HCT116 (cell line): ENCODE results near the gene ITFG1. TPM values are rescaled to one million over a fixed set of nuclear protein-coding genes. Genes with fewer than 3 reads are reported as not detected.

Experiments used
- ATAC-seq: fragments of 200-7000 bp; cut with Tn5 transposase; 2 replicates; pipeline ENCODE4 v1.9.1; 2020; ENCODE audit warnings: mild to moderate bottlenecking, moderate library complexity
- BruUV-seq: library from RNA; stranded (reverse); fragments of 400-500 nt; replicated peaks from 2 replicates; lab custom pipeline; 2021; lab: Mats Ljungman, UMichigan
- CTCF ChIA-PET: fragments of 300-600 bp; sonication (Branson Sonifier 250); formaldehyde crosslinking; loops from one replicate; lab custom pipeline; 2021; ENCODE audit warnings: antibody characterized with exemption; lab: Charles Lee
- POLR2A ChIA-PET: fragments of 300-600, 350-600 bp; sonication (Branson Sonifier 250); formaldehyde crosslinking; loops from one replicate; lab custom pipeline; 2021; ENCODE audit warnings: antibody characterized with exemption; lab: Charles Lee
- RAD21 ChIA-PET, 2 experiments: fragments of 300-600 bp; sonication (Branson Sonifier 250); formaldehyde crosslinking; loops; one replicate each; lab custom pipeline; 2023; ENCODE audit warnings: low total read pairs in 2 of 2; ENCODE audit not compliant: uncharacterized antibody in 2 of 2, unreplicated experiment in 2 of 2, low non-redundant PET in 1 of 2; lab: Charles Lee
- DNase-seq: peaks from one replicate; pipeline ENCODE4 v3.0.0-alpha.2; 2010; ENCODE audit warnings: low read depth, low spot score
- H2AFZ ChIP-seq: fragments of 200-600 bp; shearing (Covaris generic), sonication (generic); 2 replicates; pipeline ENCODE4 v1.6.1; 2017; ENCODE audit warnings: low read depth, mixed run types, mixed read lengths, antibody characterized with exemption, low read length; ENCODE audit not compliant: poor library complexity, severe bottlenecking
- H3K27ac ChIP-seq: 2 replicates; pipeline ENCODE4 v1.5.1; 2012; ENCODE audit warnings: low read depth, low read length
- H3K27me3 ChIP-seq: fragments of 200-600 bp; sonication (generic); 2 replicates; pipeline ENCODE4 v1.6.1; 2016; ENCODE audit warnings: mixed run types, low read length, mixed read lengths; ENCODE audit not compliant: insufficient read depth
- H3K36me3 ChIP-seq, 2 experiments: fragments of 200-500 bp in 1 of 2; fragments of 200-600 bp in 1 of 2; sonication (Bioruptor generic) in 1 of 2; sonication (generic) in 1 of 2; 2 replicates each; pipeline versions ENCODE4 v1.5.1 to v1.6.1; 2014 to 2016; ENCODE audit warnings: low read length in 2 of 2, inconsistent platforms in 1 of 2, mixed read lengths in 1 of 2, mixed run types in 1 of 2; ENCODE audit not compliant: insufficient read depth in 2 of 2, control insufficient read depth in 1 of 2
- H3K4me1 ChIP-seq, 2 experiments: fragments of 200-600 bp in 1 of 2; sonication (generic) in 1 of 2; 2 replicates each; pipeline versions ENCODE4 v1.5.1 to v1.6.1; 2012 to 2017; ENCODE audit warnings: low read length in 2 of 2, inconsistent platforms in 1 of 2, mild to moderate bottlenecking in 1 of 2, mixed read lengths in 1 of 2, mixed run types in 1 of 2, moderate library complexity in 1 of 2; ENCODE audit not compliant: insufficient read depth in 2 of 2, control insufficient read depth in 1 of 2
- H3K4me2 ChIP-seq: fragments of 200-600 bp; sonication (generic); 2 replicates; pipeline ENCODE4 v1.6.1; 2017; ENCODE audit warnings: mixed run types, low read length, mixed read lengths
- H3K4me3 ChIP-seq, 2 experiments: fragments of 200-600 bp in 1 of 2; sonication (generic) in 1 of 2; replicated peaks in 1 of 2; 2 replicates each; pipeline ENCODE4 v1.5.1; 2011 to 2016; ENCODE audit warnings: low read length in 2 of 2, control low read depth in 1 of 2, low read depth in 1 of 2, mild to moderate bottlenecking in 1 of 2, mixed read lengths in 1 of 2, mixed run types in 1 of 2
- H3K79me2 ChIP-seq: fragments of 200-600 bp; sonication (generic); 2 replicates; pipeline ENCODE4 v1.6.1; 2017; ENCODE audit warnings: mild to moderate bottlenecking, mixed run types, low read length, moderate library complexity, mixed read lengths; ENCODE audit not compliant: insufficient read depth
- H3K9ac ChIP-seq: fragments of 200-600 bp; sonication (generic); 2 replicates; pipeline ENCODE4 v1.6.1; 2016; ENCODE audit warnings: low read length, mixed read lengths
- H3K9me2 ChIP-seq: fragments of 200-600 bp; sonication (generic), shearing (Covaris generic); 2 replicates; pipeline ENCODE4 v1.6.1; 2017; ENCODE audit warnings: mixed run types, mild to moderate bottlenecking, moderate library complexity; ENCODE audit not compliant: insufficient read depth
- H3K9me3 ChIP-seq, 2 experiments: fragments of 200-500 bp in 1 of 2; fragments of 200-600 bp in 1 of 2; sonication (Bioruptor generic) in 1 of 2; sonication (generic) in 1 of 2; 2 replicates each; pipeline ENCODE4 v1.6.1; 2014 to 2017; ENCODE audit warnings: low read length in 2 of 2, mixed read lengths in 2 of 2, inconsistent platforms in 1 of 2, low read depth in 1 of 2, mild to moderate bottlenecking in 1 of 2, mixed run types in 1 of 2, moderate library complexity in 1 of 2; ENCODE audit not compliant: control insufficient read depth in 1 of 2, insufficient read depth in 1 of 2
- H4K20me1 ChIP-seq: fragments of 200-600 bp; sonication (generic), shearing (Covaris generic); 2 replicates; pipeline ENCODE4 v1.6.1; 2017; ENCODE audit warnings: mixed run types, mild to moderate bottlenecking, moderate library complexity; ENCODE audit not compliant: insufficient read depth
- EZH2 ChIP-seq: fragments of 200-600 bp; sonication (generic); IDR thresholded peaks from 2 replicates; pipeline ENCODE4 v1.6.1; 2017; ENCODE audit warnings: antibody characterized with exemption, mixed run types
- JUND ChIP-seq: IDR thresholded peaks from 2 replicates; pipeline ENCODE4 v1.6.1; 2012
- SP1 ChIP-seq: IDR thresholded peaks from 2 replicates; pipeline ENCODE4 v1.6.1; 2012; ENCODE audit warnings: low read depth
- YY1 ChIP-seq: IDR thresholded peaks from 2 replicates; pipeline ENCODE4 v1.6.1; 2011; ENCODE audit warnings: low read length, low read depth, moderate library complexity, mild to moderate bottlenecking; ENCODE audit not compliant: insufficient replicate concordance; ENCODE audit errors: extremely low read depth
- ZBTB33 ChIP-seq: IDR thresholded peaks from 2 replicates; pipeline ENCODE4 v1.6.1; 2011; ENCODE audit warnings: mild to moderate bottlenecking, low read length, moderate library complexity; ENCODE audit not compliant: insufficient replicate concordance; ENCODE audit errors: extremely low read depth
- intact Hi-C: fragments of 100-400 bp; cut with micrococcal nuclease; formaldehyde crosslinking; loops from 2 replicates; pipeline ENCODE4 v1.10.0; 2022
- total RNA-seq: library from RNA; stranded (reverse); gene quantifications from one replicate; pipeline ENCODE4 v1.2.1, GENCODE V29; 2021; ENCODE audit not compliant: unreplicated experiment

ITFG1 gene
- total RNA-seq, 1 experiment from 2014 or later: 24.9 TPM

- Histone ChIP-seq H2AFZ (no peak overlapping the region), H3K27me3 (no peaks in the 10 kb centered on the region), H3K9me2 (no peaks in the 10 kb centered on the region), H3K27ac (no peak overlapping the region), H3K4me3 (no peak overlapping the region), H3K9ac (no peak overlapping the region), H3K4me1 (no peaks in the 10 kb centered on the region), H3K9me3 (no peaks in the 10 kb centered on the region), H3K79me2 (no peaks in the 10 kb centered on the region; the same call in 1 of the 2 replicates), H3K4me2 (no peak overlapping the region), H4K20me1 (no peaks in the 10 kb centered on the region), H3K36me3 (no peaks in the 10 kb centered on the region)
- DNase-seq (no peak), ATAC-seq (no peak)
- POLR2A ChIA-PET: no interaction called here
- BruUV-seq: no TSS peak
- CTCF ChIA-PET: no interaction called here
- intact Hi-C loops: no loop called here
- TF ChIP-seq ZBTB33 (no peak), SP1 (no peak), JUND (no peak)
- RAD21 ChIA-PET: no interaction called here
These were observed 27.2 kb upstream of the ITFG1 start for GRCh38 chr16:47488051-47488450.

- Histone ChIP-seq H3K79me2 (no peaks in the 10 kb centered on the region; the same call in 1 of the 2 replicates), H3K4me1 (no peaks in the 10 kb centered on the region), H3K9ac (no peak overlapping the region), H3K9me2 (no peaks in the 10 kb centered on the region), H3K4me3 (no peak overlapping the region), H3K9me3 (no peaks in the 10 kb centered on the region), H3K27ac (no peak overlapping the region), H3K36me3 (no peaks in the 10 kb centered on the region), H2AFZ (no peak overlapping the region), H3K4me2 (no peak overlapping the region), H3K27me3 (no peaks in the 10 kb centered on the region), H4K20me1 (no peaks in the 10 kb centered on the region)
- BruUV-seq: no TSS peak
- RAD21 ChIA-PET: no interaction called here
- POLR2A ChIA-PET: no interaction called here
- TF ChIP-seq EZH2 (no peak), YY1 (no peak)
- intact Hi-C loops: no loop called here
- ATAC-seq (no peak), DNase-seq (no peak)
- CTCF ChIA-PET: no interaction called here
These were observed 26.0 kb upstream of the ITFG1 start for GRCh38 chr16:47486856-47487255.
